CD4-positive, alpha-beta T cell treated with Interleukin-4 for 4 hours (primary cell): ENCODE results near the gene PRDM12.

Source experiments
- DNase-seq: peaks from one replicate; pipeline ENCODE4 v3.0.0-alpha.2; 2020

Gene PRDM12

DNA sequence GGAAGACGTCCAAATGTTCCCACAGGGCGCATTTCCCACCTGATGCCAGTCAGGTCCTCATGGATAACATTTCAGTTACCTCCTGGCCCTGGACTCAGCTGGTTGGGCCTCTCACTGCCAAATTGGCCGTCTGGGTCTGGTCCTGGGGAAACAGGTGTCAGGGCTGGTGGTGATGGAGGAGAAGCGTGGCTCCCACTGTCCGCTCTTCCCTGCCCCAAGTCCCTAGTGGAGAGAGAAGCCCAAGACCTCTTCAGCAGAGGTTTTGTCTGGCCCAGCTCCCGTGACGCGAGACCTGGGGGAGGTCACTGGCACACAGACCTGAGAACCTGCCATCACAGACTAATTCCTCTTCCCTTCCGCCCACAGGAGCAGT is 27.8 kb upstream of the PRDM12 start:
- no peak for DNase-seq

DNA sequence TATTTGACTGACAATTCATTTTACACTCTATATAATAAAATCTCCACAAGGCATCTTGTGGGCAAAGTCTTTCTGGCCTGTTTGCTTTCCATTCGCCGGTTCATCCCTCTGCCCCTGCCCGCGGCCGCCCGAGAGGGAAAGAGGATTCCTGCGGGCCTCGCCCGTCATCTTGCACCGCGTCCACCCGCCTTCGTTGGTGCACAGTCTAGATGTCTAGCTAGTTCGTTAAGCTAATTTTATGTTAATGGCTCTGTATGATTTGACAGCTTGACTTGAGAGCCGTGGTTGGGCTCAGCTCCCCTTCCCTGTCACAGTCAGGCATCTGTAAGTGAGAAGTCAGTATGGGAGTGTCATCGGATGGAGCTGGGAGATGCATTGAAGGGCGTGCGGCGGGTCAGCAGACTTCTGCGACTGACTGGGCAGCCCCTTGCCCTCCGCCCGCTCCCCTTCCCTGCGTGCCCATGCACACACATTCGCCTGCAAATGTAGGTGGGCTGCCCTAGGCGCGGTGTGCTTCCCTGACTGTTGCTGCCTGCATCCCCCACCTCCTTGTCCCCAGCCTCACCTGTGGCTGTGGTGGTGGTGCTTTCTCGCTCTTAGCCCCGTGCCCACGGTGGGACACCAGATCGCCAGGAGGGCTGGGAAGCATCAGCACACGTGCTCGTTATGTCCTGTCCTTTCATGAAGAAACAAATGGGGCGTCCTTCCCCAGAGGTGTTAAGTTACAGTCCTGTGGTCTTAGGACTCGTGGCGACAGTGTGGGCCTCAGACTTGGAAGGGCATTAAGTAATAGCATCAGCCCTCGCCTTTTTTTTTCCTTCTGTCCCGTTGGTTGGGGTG is 25.9 kb upstream of the PRDM12 start:
- no peak for DNase-seq

GRCh38 chr9:130639124-130639765 is 25.1 kb upstream of the PRDM12 start:
- DNase-seq: no peak

- DNase-seq: no peak
These were observed 24.4 kb upstream of the PRDM12 start for GRCh38 chr9:130639866-130640555.

DNA sequence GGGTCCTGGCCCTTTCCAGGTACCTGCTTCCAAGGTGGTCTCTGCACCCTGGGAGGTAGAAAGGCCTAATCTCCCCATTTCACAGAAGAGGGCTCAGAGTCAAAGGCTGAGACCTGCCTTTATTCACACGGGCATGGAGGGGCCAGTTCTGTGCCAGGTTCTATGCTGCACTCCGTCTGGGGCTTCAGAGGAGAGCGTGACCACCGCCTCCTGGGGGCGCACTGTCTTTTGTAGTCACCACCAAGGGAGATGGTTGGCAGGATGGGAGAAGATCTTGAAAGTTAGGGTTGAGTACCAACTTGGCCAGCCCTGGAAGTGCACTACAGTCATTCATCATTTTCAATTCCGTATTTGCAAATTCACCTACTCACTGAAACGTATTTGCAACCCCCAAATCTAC is 23.7 kb upstream of the PRDM12 start:
- no peak for DNase-seq

DNA sequence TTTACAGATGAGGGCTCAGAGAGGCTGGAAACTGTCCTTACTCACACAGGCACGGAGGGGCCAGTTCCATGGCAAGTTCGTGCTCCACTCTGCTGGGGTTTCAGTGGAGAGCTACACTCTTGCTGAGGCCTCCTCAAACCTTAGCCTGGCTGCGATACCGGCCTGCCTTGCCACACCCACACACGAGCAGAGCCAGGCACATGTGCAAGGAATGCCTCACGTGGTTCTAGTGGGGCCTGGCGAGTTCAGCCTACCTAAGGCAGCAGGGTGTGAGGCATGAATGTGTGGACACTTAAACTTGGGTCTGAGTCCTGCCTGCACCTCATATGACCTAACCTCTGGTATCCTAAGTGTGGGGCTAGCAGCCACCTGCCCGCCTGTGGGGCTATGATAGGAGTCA is 21.5 kb upstream of the PRDM12 start:
- no peak for DNase-seq

GRCh38 chr9:130651221-130651620 is 13.2 kb upstream of the PRDM12 start:
- DNase-seq: no peak

DNA sequence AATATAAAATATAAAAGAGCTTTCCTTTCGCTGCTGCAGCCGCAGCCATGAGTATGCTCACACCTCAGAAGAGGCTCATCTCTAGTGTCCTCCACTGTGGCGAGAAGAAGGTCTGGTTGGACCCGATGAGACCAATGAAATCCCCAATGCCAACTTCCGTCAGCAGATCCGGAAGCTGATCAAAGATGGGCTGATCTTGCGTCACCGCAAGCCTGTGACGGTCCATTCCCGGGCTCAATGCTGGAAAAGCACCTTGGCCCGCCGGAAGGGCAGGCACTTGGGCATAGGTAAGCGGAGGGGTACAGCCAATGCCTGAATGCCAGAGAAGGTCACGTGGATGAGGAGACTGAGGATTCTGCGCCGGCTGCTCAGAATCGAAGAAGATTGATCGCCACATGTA is 12.6 kb upstream of the PRDM12 start:
- DNase-seq: no peak

DNA sequence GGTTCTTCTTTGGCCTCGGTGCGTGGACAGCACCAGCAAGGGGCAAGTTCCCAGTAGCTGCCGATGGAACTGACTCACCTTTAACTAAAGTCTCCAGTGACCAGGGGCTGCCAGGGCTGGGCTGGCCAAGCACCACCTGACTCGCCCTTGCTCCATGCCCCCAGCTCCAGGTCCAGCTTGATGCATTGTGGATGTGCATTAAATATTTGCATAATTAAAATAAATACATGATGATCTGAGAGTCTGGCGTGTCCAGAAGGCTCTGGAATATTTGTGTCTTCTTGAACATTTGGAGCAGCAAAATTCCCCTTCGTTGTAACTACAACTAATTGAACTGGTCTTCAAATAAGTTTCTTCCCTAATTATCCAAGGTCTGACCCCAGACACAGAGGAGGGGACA is 9.5 kb upstream of the PRDM12 start:
- no peak for DNase-seq

DNA sequence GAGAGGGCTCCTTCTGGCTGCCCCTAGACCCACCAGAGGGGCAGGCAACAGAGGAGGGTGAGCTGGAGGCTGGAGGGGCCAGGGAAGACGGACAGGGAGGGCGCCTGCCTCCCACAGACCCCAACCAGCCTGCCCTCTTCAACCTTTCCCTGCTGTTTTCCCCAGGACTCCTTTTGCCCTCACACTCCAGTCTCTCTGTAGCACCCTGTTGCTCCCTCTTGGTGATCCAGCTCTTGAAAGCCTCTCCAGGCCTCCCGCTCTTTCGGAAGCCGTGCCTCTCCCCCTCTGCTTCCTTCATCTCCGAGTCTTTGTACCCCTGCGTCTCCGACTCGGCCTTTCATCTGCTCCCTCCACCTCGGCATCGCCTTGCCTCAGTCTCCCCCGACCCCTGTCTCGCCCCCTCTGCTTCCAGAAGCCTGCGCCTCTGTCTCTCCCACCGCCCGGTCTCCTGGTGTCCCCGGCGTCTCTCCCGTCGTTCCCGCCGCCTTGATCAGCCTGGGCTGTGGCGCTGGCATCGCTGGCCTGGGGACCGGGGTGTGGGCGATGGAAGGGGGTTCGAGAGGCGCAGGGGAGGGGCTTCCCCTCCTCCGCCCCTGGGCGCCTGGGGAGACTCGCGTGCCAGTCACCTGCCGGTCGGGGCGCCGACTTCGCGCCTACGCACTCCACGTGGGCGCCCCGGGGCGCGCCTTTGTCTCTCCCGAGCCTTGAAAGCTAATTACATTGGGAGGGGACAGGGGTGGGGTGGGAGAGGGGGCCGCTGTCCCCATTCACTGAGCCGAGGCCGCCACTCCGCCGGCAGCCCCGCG is 5.3 kb upstream of the PRDM12 start:
- DNase-seq: no peak

- no peak for DNase-seq
These were observed 4.6 kb upstream of the PRDM12 start for GRCh38 chr9:130659699-130660248.

GRCh38 chr9:130660326-130660682 is 4.1 kb upstream of the PRDM12 start:
- DNase-seq: no peak

DNA sequence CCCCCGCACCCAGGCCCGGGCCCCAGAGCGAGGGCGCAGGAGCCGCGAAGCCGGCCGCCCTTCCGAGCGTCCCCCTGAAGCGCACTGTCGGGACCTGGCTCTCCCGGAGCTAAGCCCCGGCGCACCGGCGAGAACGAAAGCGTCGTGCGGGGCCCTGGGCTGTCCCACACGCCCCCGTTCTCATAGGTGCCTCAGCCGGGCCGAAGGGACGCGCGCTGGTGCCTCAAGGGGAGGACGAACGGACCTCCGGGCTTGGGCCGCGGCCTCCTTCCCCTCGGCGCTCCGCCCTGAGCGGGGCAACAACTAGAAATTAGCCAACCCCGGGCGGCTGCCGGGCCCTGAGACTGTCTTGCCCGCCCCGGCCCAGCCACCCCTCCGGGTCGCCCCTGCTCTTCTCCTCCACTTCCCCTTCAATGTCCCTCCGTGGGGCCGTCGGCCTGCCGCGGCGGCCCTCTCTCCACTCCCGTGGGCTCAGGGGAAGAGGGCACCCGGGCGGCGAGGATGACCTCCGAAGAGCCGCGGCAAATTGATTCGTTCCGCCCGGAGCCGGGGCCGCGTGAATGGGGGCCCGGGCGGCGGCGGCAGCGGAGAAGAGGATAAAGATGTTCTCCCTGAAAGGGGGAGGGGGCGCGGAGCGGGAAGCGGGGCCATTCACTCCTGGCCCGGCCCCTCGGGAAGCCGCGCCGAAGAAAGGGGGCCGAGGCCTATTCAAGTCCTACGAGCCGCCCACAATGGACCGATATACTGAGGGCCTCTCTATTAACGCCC is 3.5 kb upstream of the PRDM12 start:
- DNase-seq: no peak

GRCh38 chr9:130661451-130662098 is 2.8 kb upstream of the PRDM12 start:
- DNase-seq: no peak

DNA sequence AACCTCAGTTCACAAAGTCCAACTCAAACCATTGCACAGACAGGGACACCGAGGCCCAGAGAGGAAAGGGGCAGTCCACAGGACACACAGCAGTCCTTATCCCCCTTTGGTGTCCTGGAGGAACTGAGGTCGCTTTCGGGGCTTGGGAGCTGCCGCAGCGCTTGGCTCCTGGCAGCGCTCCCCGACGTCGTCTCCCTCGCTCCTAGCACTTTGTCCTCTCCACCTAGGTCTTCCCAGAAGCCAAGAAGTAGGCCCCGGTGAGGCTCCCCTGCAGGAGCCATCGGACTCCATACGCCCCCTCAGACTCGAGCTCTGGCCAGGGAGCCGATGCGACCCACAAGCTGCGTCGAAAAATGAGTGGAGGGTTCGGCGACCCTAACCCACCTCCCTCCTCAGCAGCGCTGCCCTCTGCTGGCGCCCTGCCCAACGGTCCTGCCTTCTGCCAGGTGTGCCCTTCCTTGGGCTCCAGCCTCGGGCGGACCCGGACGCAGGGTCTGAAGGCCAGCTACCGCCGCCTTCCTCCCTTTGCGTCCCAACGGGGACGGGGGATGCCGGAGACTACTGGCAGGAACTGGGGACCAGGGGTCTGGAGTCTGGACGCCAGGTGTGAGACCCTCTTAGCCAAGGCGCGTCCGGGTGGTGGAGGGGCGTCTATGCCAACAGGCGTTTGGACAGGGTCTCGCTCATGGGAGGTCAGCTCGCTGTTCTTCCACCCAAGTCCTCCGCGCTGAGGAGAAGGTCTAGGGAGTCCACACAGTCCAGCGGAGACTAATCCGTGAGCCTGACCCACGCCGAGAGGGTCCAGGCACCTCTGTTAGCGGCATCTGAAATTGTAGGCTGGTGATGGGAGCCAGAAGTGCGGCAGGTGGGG is 2.1 kb upstream of the PRDM12 start:
- DNase-seq: no peak

GRCh38 chr9:130662970-130663257 is 1.5 kb upstream of the PRDM12 start:
- DNase-seq: no peak

GRCh38 chr9:130663258-130663976 is 977 bp upstream of the PRDM12 start:
- no peak for DNase-seq

DNA sequence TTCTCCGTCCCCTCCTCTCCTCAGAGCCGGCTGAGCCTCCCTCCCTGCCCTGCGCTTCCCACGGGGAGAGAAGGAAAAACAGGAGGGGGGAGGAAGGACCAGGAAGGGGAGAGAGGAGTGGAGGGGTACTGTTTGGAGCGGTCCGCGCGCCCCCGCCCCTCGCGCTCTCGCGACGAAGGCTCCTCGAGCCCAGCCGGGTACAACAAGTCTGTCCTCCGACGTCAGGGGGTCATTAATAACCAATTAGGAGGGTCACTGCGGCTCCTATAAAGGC is 480 bp upstream of the PRDM12 start:
- DNase-seq: no peak

- no peak for DNase-seq
These were observed 636 bp downstream of the PRDM12 start for GRCh38 chr9:130665029-130665430.
